ENCODE data around the gene SPTBN4.

GRCh38 chr19:40511487-40511886 lies 44.7 kb downstream of the SPTBN4 start:
- TF ChIP-seq CTCF (IDR thresholded peaks at IDR 0.05) (no peak), POLR2A (IDR thresholded peaks at IDR 0.05) (no peak)

Measured in Peyer's patch (tissue), 4 donors.